B cell (primary cell): Measurements from ENCODE around the gene KIF2A. TPM values are rescaled to one million over a fixed set of nuclear protein-coding genes. Genes with fewer than 3 reads are reported as not detected.

ENCODE experiments used
- ATAC-seq: fragments of 200-7000 bp; cut with Tn5 transposase; one replicate; pipeline ENCODE4 v1.10.0; 2021; ENCODE audit warnings: low read depth, mild to moderate bottlenecking, moderate number of reproducible peaks, moderate library complexity
- CTCF ChIA-PET: fragments of 350-600 bp; sonication (Branson Sonifier 250); formaldehyde crosslinking; loops from one replicate; lab custom pipeline; 2021; ENCODE audit warnings: antibody characterized with exemption, inconsistent platforms; lab: Charles Lee
- POLR2A ChIA-PET: fragments of 350-600 bp; sonication (Branson Sonifier 250); formaldehyde crosslinking; loops from one replicate; lab custom pipeline; 2021; ENCODE audit warnings: antibody characterized with exemption; lab: Charles Lee
- DNase-seq: peaks from one replicate; pipeline ENCODE4 v3.0.0; 2013
- H2AFZ ChIP-seq: 2 replicates; pipeline ENCODE4 v1.6.1; 2012; ENCODE audit warnings: mild to moderate bottlenecking, low read depth, low read length; ENCODE audit not compliant: insufficient read depth, poor library complexity, severe bottlenecking
- H3K27ac ChIP-seq, 2 donors: 1 replicate in 1 of 2; 2 replicates in 1 of 2; pipeline ENCODE4 v1.5.1; 2012 to 2013; ENCODE audit warnings: low read length in 2 of 2, mild to moderate bottlenecking in 2 of 2, moderate library complexity in 1 of 2
- H3K27me3 ChIP-seq, 4 experiments: fragments of 200-600 bp in 1 of 4; sonication (generic) in 1 of 4; replicated peaks in 1 of 4; 1 replicate in 2 of 4; 2 replicates in 2 of 4; pipeline versions ENCODE4 v1.6.1 to v1.7.0; 2013 to 2016; ENCODE audit warnings: low read length in 3 of 4, mild to moderate bottlenecking in 2 of 4, mixed read lengths in 1 of 4, moderate library complexity in 1 of 4; ENCODE audit not compliant: insufficient read depth in 4 of 4, control insufficient read depth in 3 of 4; ENCODE audit errors: control extremely low read depth in 1 of 4
- H3K36me3 ChIP-seq, 2 experiments: replicated peaks in 1 of 2; 1 replicate in 1 of 2; 2 replicates in 1 of 2; pipeline versions ENCODE4 v1.6.1 to v1.7.1; 2013; ENCODE audit warnings: low read length in 1 of 2; ENCODE audit not compliant: insufficient read depth in 2 of 2, control insufficient read depth in 1 of 2; ENCODE audit errors: control extremely low read depth in 1 of 2, extremely low read depth in 1 of 2
- H3K4me1 ChIP-seq, 2 donors: fragments of 200-600 bp in 1 of 2; sonication (generic) in 1 of 2; 1 replicate in 1 of 2; 2 replicates in 1 of 2; pipeline versions ENCODE4 v1.5.1 to v1.6.1; 2013 to 2017; ENCODE audit warnings: low read length in 2 of 2; ENCODE audit not compliant: control insufficient read depth in 2 of 2, insufficient read depth in 2 of 2
- H3K4me2 ChIP-seq: replicated peaks from 2 replicates; pipeline ENCODE3; 2012; ENCODE audit warnings: mild to moderate bottlenecking, low read depth, low read length; ENCODE audit not compliant: poor library complexity, severe bottlenecking
- H3K4me3 ChIP-seq, 5 experiments: fragments of 200-600 bp in 1 of 5; sonication (generic) in 1 of 5; 1 replicate in 3 of 5; 2 replicates in 2 of 5; pipeline versions ENCODE4 v1.5.1 to v1.7.0; 2011 to 2016; ENCODE audit warnings: low read length in 4 of 5, mild to moderate bottlenecking in 4 of 5, low read depth in 2 of 5, control low read depth in 1 of 5, moderate library complexity in 1 of 5; ENCODE audit not compliant: insufficient read depth in 1 of 5; ENCODE audit errors: control extremely low read depth in 1 of 5, extremely low read depth in 1 of 5
- H3K79me2 ChIP-seq: fragments of 200-600 bp; sonication (generic); one replicate; pipeline ENCODE4 v1.6.0; 2016; ENCODE audit warnings: low read length; ENCODE audit not compliant: control insufficient read depth, insufficient read depth
- H3K9ac ChIP-seq: fragments of 200-600 bp; sonication (generic); 2 replicates; pipeline ENCODE4 v1.6.1; 2017; ENCODE audit warnings: mild to moderate bottlenecking, low read length, moderate library complexity
- H3K9me3 ChIP-seq, 3 donors: one replicate each; pipeline versions ENCODE4 v1.6.1 to v1.7.1; 2013; ENCODE audit warnings: low read length in 2 of 3; ENCODE audit not compliant: control insufficient read depth in 2 of 3, insufficient read depth in 1 of 3; ENCODE audit errors: control extremely low read depth in 1 of 3
- H4K20me1 ChIP-seq: 2 replicates; pipeline ENCODE4 v1.6.0; 2012; ENCODE audit warnings: mild to moderate bottlenecking, low read length; ENCODE audit not compliant: insufficient read depth, control insufficient read depth, poor library complexity, severe bottlenecking
- H3K27ac Mint-ChIP-seq: one replicate; pipeline ENCODE4 v1.8.0; 2021; ENCODE audit warnings: mixed read lengths
- H3K27me3 Mint-ChIP-seq: one replicate; pipeline ENCODE4 v1.8.0; 2021; ENCODE audit warnings: mixed read lengths
- H3K4me1 Mint-ChIP-seq: one replicate; pipeline ENCODE4 v1.8.0; 2021; ENCODE audit warnings: mixed read lengths
- H3K4me3 Mint-ChIP-seq: one replicate; pipeline ENCODE4 v1.8.0; 2021; ENCODE audit warnings: mixed read lengths
- H3K9me3 Mint-ChIP-seq: one replicate; pipeline ENCODE4 v1.8.0; 2022; ENCODE audit warnings: mixed read lengths; ENCODE audit not compliant: insufficient read depth
- CTCF ChIP-seq: fragments of 200-600 bp; IDR thresholded peaks from one replicate; pipeline ENCODE4 v1.8.0; 2022; ENCODE audit warnings: antibody characterized with exemption, mild to moderate bottlenecking
- EZH2 ChIP-seq: IDR thresholded peaks from 2 replicates; pipeline ENCODE4 v1.6.1; 2012; ENCODE audit warnings: borderline replicate concordance, low read depth, mild to moderate bottlenecking, moderate library complexity, low read length; ENCODE audit not compliant: insufficient read depth, poor library complexity, severe bottlenecking
- WGBS: methylation state at CpG from one replicate; pipeline ENCODE4 v1.1.5; 2013; ENCODE audit warnings: missing lambda C conversion rate; ENCODE audit not compliant: insufficient coverage; 5-methylcytosine and 5-hydroxymethylcytosine counted together
- intact Hi-C: fragments of 100-400 bp; cut with micrococcal nuclease; formaldehyde crosslinking; loops from one replicate; pipeline ENCODE4 v1.10.0; 2022
- polyA plus RNA-seq: library from polyadenylated mRNA; depleted of rRNA; stranded (reverse); fragments of >200 nt; gene quantifications from 2 replicates; pipeline ENCODE4 v1.2.3, GENCODE V29; 2012
- total RNA-seq, 2 donors: library from RNA; stranded (reverse); fragments of 120-200 nt in 1 of 2; gene quantifications; 1 replicate in 1 of 2; 2 replicates in 1 of 2; pipeline versions ENCODE4 v1.2.3 to v1.2.4, GENCODE V29; 2013 to 2022

KIF2A gene
- total and polyA plus RNA-seq, 2 donors (not counting 1 experiment from before 2014, with no cell fraction given) = 12.9 to 59.0 TPM

GRCh38 chr5:62315376-62316175 lies 9.6 kb downstream of the KIF2A start:
- H3K9me3 ChIP-seq = no peaks in the 10 kb centered on the region
- no peaks in the 10 kb centered on the region for H3K27me3 ChIP-seq
- H3K36me3 ChIP-seq = peaks cover 0 to 1% of the 10 kb centered on the region in 2 experiments
- DNase-seq (no peak), ATAC-seq (no peak)
- no peak overlapping the region for H3K4me3 ChIP-seq
- H3K9ac ChIP-seq = no peak overlapping the region
- H3K79me2 ChIP-seq = peaks cover 99% of the 10 kb centered on the region
- ChIA-PET POLR2A (no interaction called here), CTCF (no interaction called here)
- no peak overlapping the region for H3K4me2 ChIP-seq
- Mint-ChIP-seq H3K4me3 (no peak overlapping the region), H3K9me3 (no peaks in the 10 kb centered on the region), H3K27ac (no peak overlapping the region), H3K4me1 (peaks cover 64% of the 10 kb centered on the region), H3K27me3 (no peaks in the 10 kb centered on the region)
- no peak overlapping the region for H2AFZ ChIP-seq
- WGBS = 80% methylated on average over 1 of the region's 2 CpGs
- peaks cover 0 to 11% of the 10 kb centered on the region in 2 donors for H3K4me1 ChIP-seq
- H3K27ac ChIP-seq = no peak overlapping the region
- no peak for TF ChIP-seq EZH2
- no peak for TF ChIP-seq CTCF
- H4K20me1 ChIP-seq = peaks cover 96% of the 10 kb centered on the region
- intact Hi-C loops = no loop called here

- H3K27ac ChIP-seq = no peak overlapping the region
- DNase-seq = no peak
- no peak for ATAC-seq
- no peaks in the 10 kb centered on the region for H3K9me3 ChIP-seq
- Mint-ChIP-seq H3K4me3 (no peak overlapping the region), H3K27ac (no peak overlapping the region), H3K9me3 (no peaks in the 10 kb centered on the region), H3K27me3 (no peaks in the 10 kb centered on the region), H3K4me1 (peaks cover 61% of the 10 kb centered on the region)
- intact Hi-C loops = no loop called here
- H3K4me2 ChIP-seq = no peak overlapping the region
- POLR2A ChIA-PET = no interaction called here
- CTCF ChIA-PET = no interaction called here
- no CpG with 5 or more reads among the region's 2 CpGs for WGBS
- H3K36me3 ChIP-seq = peaks cover 0 to 1% of the 10 kb centered on the region in 2 experiments
- no peak for TF ChIP-seq EZH2
- TF ChIP-seq CTCF = no peak
- H3K9ac ChIP-seq = no peak overlapping the region
- peaks cover 95% of the 10 kb centered on the region for H4K20me1 ChIP-seq
- H2AFZ ChIP-seq = no peak overlapping the region
- no peak overlapping the region for H3K4me3 ChIP-seq
- peaks cover 0 to 11% of the 10 kb centered on the region in 2 donors for H3K4me1 ChIP-seq
- peaks cover 99% of the 10 kb centered on the region for H3K79me2 ChIP-seq
- no peaks in the 10 kb centered on the region for H3K27me3 ChIP-seq
Observed at GRCh38 chr5:62316176-62316502, 10.1 kb downstream of the KIF2A start.
